M059J (cell line): Measurements from ENCODE around the gene HNRNPDL. TPM values are rescaled to one million over a fixed set of nuclear protein-coding genes. Genes with fewer than 3 reads are reported as not detected.
A peak's percentile ranks its signal among the peaks of the same experiment; 100 is the strongest.
"Not testable (repeated sequence)": the region's sequence is repeated elsewhere in the genome, so short reads cannot be mapped to it uniquely, and the experiment has no call there.

Source experiments
- DNase-seq: peaks from one replicate; pipeline ENCODE4 v3.0.0-alpha.2; 2012; ENCODE audit warnings: low read depth
- total RNA-seq: library from RNA; depleted of rRNA; stranded (reverse); fragments of >200 nt; shearing (Covaris generic); gene quantifications from 2 replicates; pipeline ENCODE4 v1.2.3, GENCODE V29; 2014; rRNA removed

HNRNPDL gene
- total RNA-seq = 206 and 225 TPM in 2 replicates

DNA sequence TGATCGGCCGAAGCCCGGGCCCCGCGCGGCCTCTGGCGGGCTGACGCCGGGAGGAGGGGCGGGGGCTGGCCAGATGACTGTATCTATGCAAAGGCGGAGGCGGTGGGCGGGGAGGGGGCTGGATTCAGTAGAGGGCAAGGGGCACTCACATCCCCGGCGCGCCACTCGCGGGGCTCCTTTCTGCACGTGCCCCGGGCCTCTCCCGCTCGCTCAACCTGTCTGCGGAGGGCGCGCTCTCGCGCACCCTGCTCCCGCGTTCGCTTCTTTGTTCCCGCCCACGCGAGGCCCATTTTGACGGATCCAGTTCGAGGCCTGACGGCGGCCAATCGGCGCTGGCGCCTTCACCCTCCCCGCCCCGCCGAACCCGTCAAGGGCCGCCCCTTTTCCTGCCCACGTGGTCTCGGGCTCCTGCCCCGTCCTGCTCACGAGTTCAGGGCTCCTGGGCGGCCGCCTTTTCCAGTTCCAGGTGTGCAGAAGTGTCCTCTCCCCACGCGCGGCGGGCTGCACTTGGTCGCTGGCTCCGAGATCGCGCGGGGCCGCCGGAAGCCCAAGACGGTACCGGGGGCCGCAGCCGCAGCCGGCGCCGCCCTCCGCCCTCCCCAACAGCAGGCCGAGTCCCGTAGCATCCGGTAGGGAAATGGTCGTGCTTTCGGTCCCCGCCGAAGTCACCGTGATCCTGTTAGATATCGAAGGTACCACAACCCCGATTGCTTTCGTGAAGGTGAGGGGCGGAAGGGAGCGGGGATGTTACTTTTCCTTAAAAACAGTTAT, at the start of gene HNRNPDL, which contains the start of gene ENOPH1:
Gene HNRNPDL, minus strand, starts transcription at position 270 of the 771 bp plus-strand sequence. CDS start 772 bp downstream, outside the sequence.
Gene ENOPH1, plus strand, starts transcription at position 398 of the 771 bp plus-strand sequence. Its CDS starts 240 bp downstream, at position 638.
- DNase-seq = peak; percentile 92

- no peak for DNase-seq
Observed at GRCh38 chr4:82479562-82479961, 49.3 kb upstream of the HNRNPDL start.

DNA sequence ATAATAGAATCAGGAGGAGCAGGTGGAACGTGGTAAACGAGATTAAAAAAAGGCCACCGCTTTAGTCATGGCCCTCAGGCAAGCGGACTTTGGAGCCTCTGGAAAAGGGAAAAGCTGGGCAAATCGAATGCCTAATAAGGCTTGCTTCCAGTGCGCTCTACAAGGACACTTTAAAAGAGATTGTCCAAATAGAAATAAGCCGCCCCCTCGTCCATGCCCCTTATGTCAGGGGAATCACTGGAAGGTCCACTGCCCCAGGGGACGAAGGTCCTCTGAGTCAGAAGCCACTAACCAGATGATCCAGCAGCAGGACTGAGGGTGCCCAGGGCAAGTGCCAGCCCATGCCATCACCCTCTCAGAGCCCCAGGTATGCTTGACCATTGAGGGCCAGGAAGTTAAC, 47.2 kb upstream of the HNRNPDL start:
- DNase-seq = peak; percentile 8

GRCh38 chr4:82475931-82476330, 45.7 kb upstream of the HNRNPDL start:
- not testable (repeated sequence) for DNase-seq

DNA sequence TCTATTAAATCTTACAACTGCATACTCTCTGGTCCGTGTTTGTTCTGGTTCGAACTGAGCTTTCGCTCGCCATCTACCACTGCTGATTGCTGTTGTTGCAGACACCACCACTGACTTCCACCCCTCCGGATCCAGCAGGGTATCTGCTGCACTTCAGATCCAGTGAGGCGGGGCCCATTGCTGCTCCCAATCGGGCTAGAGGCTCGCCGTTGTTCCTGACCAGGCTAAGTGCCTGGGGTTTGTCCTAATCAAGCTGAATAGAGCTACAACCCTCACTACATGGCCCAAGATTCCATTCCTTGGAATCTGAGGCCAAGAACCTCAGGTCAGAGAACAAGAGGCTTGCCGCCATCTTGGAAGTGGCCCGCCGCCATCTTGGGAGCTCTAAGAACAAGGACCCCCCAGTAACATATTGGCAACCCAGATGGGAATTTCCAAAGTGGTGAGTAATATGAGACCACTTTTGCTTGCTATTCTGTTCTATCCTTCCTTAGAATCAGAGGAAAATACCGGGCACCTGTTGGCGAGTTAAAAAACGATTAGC, 43.4 kb upstream of the HNRNPDL start:
- DNase-seq = no peak

DNA sequence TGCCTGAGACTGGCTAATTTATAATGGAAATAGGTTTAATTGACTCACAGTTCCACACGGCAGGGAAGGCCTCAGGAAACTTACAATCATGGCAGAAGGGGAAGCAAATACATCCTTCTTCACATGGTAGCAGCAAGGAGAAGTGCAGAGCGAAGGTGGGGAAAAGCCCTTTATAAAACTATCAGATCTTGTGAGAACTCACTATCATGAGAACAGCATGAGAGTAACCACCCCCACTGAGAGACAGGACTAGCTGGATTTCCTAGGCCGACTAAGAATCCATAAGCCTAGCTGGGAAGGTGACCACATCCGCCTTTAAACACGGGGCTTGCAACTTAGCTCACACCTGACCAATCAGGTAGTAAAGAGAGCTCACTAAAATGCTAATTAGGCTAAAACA, 42.8 kb upstream of the HNRNPDL start:
- not testable (repeated sequence) for DNase-seq

DNA sequence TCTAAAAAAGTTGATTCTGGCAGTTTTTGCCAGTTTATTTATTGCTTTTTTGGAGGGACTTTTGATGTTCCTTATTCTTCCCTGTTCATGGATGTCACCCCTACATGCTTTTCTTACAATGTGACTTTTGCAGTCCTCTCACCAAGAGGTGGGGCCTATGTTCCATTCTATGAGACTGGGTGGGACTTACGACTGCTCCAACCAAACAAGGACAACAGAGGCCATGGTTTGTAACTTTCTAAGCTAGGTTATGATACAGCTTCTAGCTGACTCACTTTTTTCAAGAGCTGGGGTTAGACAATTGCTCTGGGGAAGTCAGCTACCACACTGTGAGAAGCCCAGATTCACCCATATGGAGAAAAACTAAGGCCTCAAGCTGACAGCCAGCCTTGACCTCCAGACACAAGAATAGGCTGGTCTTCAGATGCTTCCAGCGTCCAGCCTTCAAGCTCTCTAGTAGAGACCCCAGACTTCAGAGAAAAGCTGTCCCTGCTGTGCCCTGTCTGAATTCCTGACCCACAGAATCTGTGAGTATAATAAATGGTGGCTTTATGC, 39.6 kb upstream of the HNRNPDL start:
- peak; percentile 38 for DNase-seq

- DNase-seq = no peak
Observed at GRCh38 chr4:82467471-82467870, 37.2 kb upstream of the HNRNPDL start.

- no peak for DNase-seq
Observed at GRCh38 chr4:82463221-82463620, 33.0 kb upstream of the HNRNPDL start.

GRCh38 chr4:82462415-82462831, 32.2 kb upstream of the HNRNPDL start:
- DNase-seq = peak; percentile 66

DNA sequence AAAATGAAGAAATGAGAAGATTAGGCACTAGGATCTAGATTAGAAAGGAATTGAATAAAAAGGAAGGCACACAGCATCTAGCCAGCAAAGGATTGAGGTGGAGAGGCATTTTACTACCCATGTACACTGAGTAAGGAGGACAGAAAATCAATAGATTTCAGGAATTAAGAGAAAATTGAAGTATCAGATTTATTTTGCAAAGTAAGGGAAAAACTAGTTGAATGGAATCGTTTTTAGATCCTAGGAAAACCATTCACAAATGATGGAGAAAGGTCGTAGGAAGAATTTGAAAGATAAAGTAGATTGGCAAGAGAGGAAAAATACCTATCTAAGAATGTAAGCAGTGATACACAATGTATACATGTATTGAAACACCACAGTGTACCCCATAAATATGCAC, 31.4 kb upstream of the HNRNPDL start:
- no peak for DNase-seq

DNA sequence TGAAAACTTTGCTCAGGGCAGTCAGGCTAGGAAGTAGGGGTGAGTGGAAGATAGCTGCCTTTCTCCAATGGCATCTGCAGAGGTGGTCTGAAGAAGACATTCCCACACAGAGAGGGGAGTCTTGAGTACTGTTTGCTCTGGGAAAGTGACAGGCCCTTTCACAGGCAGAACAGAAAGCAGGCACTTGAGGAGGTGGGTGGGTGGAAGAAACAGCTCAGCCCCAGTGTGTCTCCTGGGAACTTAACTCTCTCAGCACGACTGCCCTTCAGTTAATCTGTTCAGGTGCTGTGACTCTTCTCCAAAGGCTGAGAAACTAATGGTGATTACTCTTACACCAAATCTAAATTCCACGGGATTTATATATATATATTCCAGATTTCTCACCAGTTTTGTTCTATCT, 28.5 kb upstream of the HNRNPDL start:
- no peak for DNase-seq

DNA sequence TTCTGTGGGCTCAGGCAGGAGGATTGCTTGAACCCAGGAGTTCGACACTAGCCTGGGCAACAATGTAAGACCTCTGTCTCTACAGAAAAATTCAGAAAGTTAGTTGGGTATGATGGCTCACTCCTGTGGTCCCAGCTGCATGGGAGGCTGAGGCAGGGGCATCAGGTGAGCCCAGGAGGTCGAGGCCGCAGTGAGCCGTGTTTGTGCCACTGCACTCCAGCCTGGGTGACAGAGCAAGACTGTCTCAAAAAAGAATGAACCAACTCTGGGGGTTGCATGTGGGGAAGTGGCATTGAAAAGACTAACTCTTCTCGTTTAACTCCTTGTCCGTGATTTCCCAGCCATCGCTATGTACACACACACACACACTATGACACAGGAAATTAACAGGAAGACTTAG, 27.0 kb upstream of the HNRNPDL start:
- no peak for DNase-seq

DNA sequence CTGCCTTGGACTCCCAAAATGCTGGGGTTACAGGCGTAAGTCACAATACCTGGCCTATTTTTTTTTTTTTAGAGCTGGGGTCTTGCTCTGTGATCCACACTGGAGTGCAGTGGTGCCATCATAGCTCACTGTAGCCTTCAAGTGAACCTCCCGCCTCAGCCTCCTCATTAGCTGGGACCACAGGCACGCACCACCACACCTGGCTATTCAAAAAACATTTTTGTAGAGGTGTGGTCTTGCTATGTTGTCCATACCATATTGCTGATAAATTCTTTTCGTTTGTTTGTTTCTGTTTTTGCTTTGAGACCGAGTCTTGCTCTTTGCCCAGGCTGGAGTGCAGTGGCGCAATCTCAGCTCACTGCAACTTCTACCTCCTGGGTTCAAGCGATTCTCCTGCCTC, 21.8 kb upstream of the HNRNPDL start:
- DNase-seq = no peak

- no peak for DNase-seq
Observed at GRCh38 chr4:82450966-82451755, 20.9 kb upstream of the HNRNPDL start.

- DNase-seq = no peak
Observed at GRCh38 chr4:82447886-82448285, 17.6 kb upstream of the HNRNPDL start.

- no peak for DNase-seq
Observed at GRCh38 chr4:82439088-82439487, 8.8 kb upstream of the HNRNPDL start.

- no peak for DNase-seq
Observed at GRCh38 chr4:82437285-82438005, 7.2 kb upstream of the HNRNPDL start.

- DNase-seq = no peak
Observed at GRCh38 chr4:82436780-82437179, 6.5 kb upstream of the HNRNPDL start.

DNA sequence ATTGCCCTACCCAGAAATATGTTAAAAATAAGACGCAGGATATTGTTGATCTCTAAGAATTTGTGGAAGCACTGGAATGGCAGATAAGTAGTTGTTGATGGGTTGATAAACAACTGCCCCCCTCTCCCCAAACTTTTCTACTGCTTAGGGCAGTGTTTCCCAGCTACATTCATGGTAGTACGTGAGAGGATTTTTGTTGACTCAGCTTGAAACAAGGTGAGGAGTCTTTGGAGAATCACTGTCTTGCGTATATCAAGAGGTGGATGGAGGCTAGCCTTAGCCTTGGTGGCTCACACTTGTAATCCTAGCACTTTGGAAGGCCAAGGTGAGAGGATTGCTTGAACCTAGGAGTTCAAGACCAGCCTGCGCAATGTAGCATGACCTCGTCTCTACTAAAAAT, 5.9 kb upstream of the HNRNPDL start:
- no peak for DNase-seq

- DNase-seq = no peak
Observed at GRCh38 chr4:82434949-82435348, 4.7 kb upstream of the HNRNPDL start.

GRCh38 chr4:82433791-82434190, 3.5 kb upstream of the HNRNPDL start:
- no peak for DNase-seq
